Tibial artery (tissue), 4 donors: ENCODE measurements around the gene WDR11.

Experiments used
- DNase-seq, 2 donors: peaks; one replicate each; pipeline ENCODE4 v3.0.0-alpha.2; 2019
- H3K27ac ChIP-seq, 2 donors: fragments of 200-600 bp; sonication (generic) in 1 of 2; 1 replicate in 1 of 2; 2 replicates in 1 of 2; pipeline ENCODE4 v1.5.1; 2018 to 2019; ENCODE audit warnings: mild to moderate bottlenecking in 1 of 2
- H3K27me3 ChIP-seq, 2 donors: fragments of 200-600 bp; sonication (generic) in 1 of 2; one replicate each; pipeline versions ENCODE4 v1.5.1 to v1.6.0; 2016 to 2019
- H3K36me3 ChIP-seq, 3 donors: fragments of 200-600 bp; sonication (generic) in 2 of 3; one replicate each; pipeline ENCODE4 v1.5.1; 2016 to 2019; ENCODE audit warnings: mild to moderate bottlenecking in 2 of 3
- H3K4me1 ChIP-seq, 4 donors: fragments of 200-600 bp; sonication (generic) in 2 of 4; 1 replicate in 3 of 4; 2 replicates in 1 of 4; pipeline ENCODE4 v1.5.1; 2016 to 2019
- H3K4me3 ChIP-seq, 2 donors: fragments of 200-600 bp; sonication (generic) in 1 of 2; 1 replicate in 1 of 2; 2 replicates in 1 of 2; pipeline ENCODE4 v1.5.1; 2018 to 2019; ENCODE audit warnings: mild to moderate bottlenecking in 2 of 2
- H3K9me3 ChIP-seq, 3 donors: fragments of 200-600 bp; sonication (generic) in 1 of 3; one replicate each; pipeline ENCODE4 v1.5.1; 2016 to 2019
- intact Hi-C: fragments of 100-400 bp; cut with DNase I; formaldehyde crosslinking; loops from one replicate; pipeline ENCODE4 v1.15.0; 2023; ENCODE audit warnings: low total_unique reads
- TF ChIP-seq, protein P1 (sequence below), 2 experiments: fragments of 200-600 bp in 1 of 2; fragments of 450-650 bp in 1 of 2; IDR thresholded peaks; one replicate each; pipeline ENCODE4 v1.5.1; 2017 to 2019; ENCODE audit warnings: antibody characterized with exemption in 2 of 2, mild to moderate bottlenecking in 1 of 2, moderate library complexity in 1 of 2

The WDR11 gene

DNA sequence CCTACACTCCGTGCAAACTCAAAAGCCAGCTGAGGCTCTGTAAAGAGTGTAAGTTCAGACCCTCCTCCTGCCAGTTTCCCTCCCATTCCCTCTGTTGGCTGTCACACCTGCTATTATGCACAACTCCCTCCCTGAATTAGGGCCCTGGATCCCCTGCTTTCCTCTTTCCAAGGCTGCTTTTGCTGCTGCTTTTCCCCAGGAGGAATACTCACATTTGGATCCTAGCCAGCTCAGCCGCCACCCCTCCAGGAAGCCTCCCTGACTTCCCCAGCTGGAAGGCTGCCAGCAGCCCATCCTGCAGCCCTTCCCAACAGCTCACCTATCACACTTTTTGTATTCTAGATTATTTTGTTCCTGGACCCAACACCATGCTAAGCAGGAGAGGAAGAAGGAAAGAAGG is 40.9 kb upstream of the WDR11 start:
- TF ChIP-seq, protein P1, sequence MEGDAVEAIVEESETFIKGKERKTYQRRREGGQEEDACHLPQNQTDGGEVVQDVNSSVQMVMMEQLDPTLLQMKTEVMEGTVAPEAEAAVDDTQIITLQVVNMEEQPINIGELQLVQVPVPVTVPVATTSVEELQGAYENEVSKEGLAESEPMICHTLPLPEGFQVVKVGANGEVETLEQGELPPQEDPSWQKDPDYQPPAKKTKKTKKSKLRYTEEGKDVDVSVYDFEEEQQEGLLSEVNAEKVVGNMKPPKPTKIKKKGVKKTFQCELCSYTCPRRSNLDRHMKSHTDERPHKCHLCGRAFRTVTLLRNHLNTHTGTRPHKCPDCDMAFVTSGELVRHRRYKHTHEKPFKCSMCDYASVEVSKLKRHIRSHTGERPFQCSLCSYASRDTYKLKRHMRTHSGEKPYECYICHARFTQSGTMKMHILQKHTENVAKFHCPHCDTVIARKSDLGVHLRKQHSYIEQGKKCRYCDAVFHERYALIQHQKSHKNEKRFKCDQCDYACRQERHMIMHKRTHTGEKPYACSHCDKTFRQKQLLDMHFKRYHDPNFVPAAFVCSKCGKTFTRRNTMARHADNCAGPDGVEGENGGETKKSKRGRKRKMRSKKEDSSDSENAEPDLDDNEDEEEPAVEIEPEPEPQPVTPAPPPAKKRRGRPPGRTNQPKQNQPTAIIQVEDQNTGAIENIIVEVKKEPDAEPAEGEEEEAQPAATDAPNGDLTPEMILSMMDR (IDR thresholded peaks at IDR 0.05), result no peak
- intact Hi-C loops, result no loop called here
- no peak for DNase-seq
- no peaks in the 10 kb centered on the region for H3K9me3 ChIP-seq
- H3K27me3 ChIP-seq, result no peaks in the 10 kb centered on the region
- no peak overlapping the region for H3K27ac ChIP-seq
- H3K36me3 ChIP-seq, result no peaks in the 10 kb centered on the region
- H3K4me3 ChIP-seq, result no peak overlapping the region
- no peaks in the 10 kb centered on the region for H3K4me1 ChIP-seq

DNA sequence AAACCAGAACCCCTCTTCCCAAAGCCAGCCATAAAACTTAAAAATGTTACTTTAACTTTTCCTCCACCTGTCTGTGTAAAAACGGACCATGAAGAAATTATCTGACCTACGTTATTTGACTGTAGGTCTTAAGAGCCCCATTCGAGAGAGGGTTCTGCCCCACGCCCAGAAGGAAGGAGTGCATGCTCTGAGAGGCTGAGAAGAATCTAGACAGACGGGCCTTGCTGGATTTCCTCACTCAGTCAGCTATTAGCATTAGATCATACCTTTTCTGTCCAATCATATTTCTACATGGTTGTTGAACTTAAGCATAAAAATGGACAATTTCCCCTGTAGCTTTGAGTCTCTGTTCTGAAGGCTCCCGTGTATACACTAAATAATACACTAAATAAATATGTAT is 38.1 kb upstream of the WDR11 start:
- Histone ChIP-seq H3K4me3 (no peak overlapping the region), H3K9me3 (no peaks in the 10 kb centered on the region), H3K27ac (no peak overlapping the region), H3K36me3 (no peaks in the 10 kb centered on the region), H3K27me3 (no peaks in the 10 kb centered on the region), H3K4me1 (no peaks in the 10 kb centered on the region)
- TF ChIP-seq, protein P1 (IDR thresholded peaks at IDR 0.05), result no peak
- no peak for DNase-seq
- intact Hi-C loops, result no loop called here

DNA sequence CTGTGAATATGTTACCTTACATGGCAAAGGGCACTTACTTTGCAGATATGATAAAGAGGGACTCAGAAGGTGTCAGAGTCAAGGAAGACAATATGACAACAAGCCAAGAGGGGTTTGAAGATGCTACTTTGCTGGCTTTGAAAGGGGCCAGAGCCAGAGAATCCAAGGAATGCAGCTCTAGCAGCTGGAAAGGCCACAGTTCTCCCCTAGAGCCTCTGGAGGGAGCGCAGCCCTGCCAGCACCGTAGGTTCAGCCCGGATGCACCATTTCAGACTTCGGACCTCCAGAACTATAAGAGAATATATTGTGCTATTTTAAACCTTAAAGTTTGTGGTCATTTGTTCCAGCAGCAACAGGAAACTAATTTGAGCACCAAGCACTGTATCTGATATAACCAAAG is 32.9 kb upstream of the WDR11 start:
- Histone ChIP-seq H3K27me3 (no peaks in the 10 kb centered on the region), H3K9me3 (no peaks in the 10 kb centered on the region), H3K27ac (no peak overlapping the region), H3K36me3 (no peaks in the 10 kb centered on the region), H3K4me1 (no peaks in the 10 kb centered on the region), H3K4me3 (no peak overlapping the region)
- intact Hi-C loops, result no loop called here
- DNase-seq, result no peak
- TF ChIP-seq, protein P1 (IDR thresholded peaks at IDR 0.05), result no peak

DNA sequence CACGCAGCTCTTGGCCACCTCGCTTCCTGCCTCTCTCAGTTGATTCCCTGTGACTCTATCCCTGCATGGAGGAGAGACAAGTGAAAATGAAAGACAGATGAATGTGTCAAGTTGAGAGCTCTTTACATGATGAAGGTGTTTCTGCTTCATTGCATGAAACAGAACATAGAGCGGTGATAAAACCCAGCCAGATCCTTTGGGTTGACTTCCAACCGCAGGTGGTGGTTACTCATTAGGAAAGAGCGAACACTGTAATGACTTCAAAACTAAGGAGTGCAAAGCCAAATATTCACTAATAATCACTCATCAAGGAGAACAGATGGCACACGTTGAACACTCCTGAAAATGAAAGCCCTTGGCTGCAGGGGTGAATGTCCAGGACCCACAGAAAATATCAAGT is 31.8 kb upstream of the WDR11 start:
- Histone ChIP-seq H3K9me3 (no peaks in the 10 kb centered on the region), H3K27ac (no peak overlapping the region), H3K4me1 (no peaks in the 10 kb centered on the region), H3K36me3 (no peaks in the 10 kb centered on the region), H3K27me3 (no peaks in the 10 kb centered on the region), H3K4me3 (no peak overlapping the region)
- intact Hi-C loops, result no loop called here
- DNase-seq, result no peak
- TF ChIP-seq, protein P1 (IDR thresholded peaks at IDR 0.05), result no peak

DNA sequence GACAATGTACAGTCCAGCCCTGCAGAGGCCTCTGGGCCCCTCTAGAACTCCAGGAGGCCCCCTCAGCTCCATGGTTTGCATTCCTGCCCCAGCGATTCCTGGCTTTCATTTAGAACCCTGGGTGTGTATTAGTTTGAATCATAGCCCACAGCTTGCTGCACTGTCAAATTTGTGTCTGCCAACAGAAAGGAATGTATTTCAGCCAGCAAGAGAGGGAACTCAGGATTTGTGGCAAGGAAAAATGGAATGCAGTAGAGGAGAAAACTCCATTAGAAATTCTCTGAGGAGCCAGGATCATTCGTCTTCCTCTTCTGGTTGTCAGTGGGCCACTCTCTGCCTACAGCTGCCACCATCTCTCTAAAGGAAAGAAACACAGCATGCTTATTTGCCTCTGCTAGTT is 27.9 kb upstream of the WDR11 start:
- H3K27ac ChIP-seq, result no peak overlapping the region
- no peaks in the 10 kb centered on the region for H3K4me1 ChIP-seq
- no peak overlapping the region for H3K4me3 ChIP-seq
- intact Hi-C loops, result no loop called here
- H3K27me3 ChIP-seq, result no peaks in the 10 kb centered on the region
- DNase-seq, result no peak
- no peaks in the 10 kb centered on the region for H3K9me3 ChIP-seq
- H3K36me3 ChIP-seq, result no peaks in the 10 kb centered on the region
- TF ChIP-seq, protein P1 (IDR thresholded peaks at IDR 0.05), result no peak

DNA sequence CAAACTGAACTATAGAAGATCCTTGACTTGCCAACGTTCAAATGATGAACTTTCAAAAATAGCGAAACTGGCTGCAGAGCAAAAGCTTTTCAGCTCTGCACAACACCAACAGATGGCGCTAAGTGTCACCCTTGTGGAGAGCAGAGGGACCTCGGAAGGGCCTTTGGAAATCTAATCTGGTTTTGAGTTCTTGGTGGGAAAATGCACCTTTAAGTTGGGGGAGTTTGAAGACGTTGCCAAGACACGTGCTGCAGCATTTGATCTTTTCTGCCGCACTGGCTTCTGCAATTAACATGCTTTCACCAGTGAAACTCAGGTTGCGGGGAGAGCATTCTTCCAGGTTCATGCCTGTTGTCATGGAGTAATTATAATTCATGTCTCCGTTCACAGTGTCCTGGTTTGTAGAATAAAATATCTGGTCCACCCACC is 26.3 kb upstream of the WDR11 start:
- Histone ChIP-seq H3K27me3 (no peaks in the 10 kb centered on the region), H3K4me3 (no peak overlapping the region), H3K4me1 (no peaks in the 10 kb centered on the region), H3K36me3 (no peaks in the 10 kb centered on the region), H3K27ac (no peak overlapping the region), H3K9me3 (no peaks in the 10 kb centered on the region)
- TF ChIP-seq, protein P1 (IDR thresholded peaks at IDR 0.05), result no peak
- no peak for DNase-seq
- intact Hi-C loops, result no loop called here
